ENCODE measurements around the gene RERE. TPM values are rescaled to one million over a fixed set of nuclear protein-coding genes. Genes with fewer than 3 reads are reported as not detected.
"Not testable (repeated sequence)": the region's sequence is repeated elsewhere in the genome, so short reads cannot be mapped to it uniquely, and the experiment has no call there.

Gene RERE
- total and polyA plus RNA-seq, 2 experiments from 2014 or later: 148 to 170 TPM

DNA sequence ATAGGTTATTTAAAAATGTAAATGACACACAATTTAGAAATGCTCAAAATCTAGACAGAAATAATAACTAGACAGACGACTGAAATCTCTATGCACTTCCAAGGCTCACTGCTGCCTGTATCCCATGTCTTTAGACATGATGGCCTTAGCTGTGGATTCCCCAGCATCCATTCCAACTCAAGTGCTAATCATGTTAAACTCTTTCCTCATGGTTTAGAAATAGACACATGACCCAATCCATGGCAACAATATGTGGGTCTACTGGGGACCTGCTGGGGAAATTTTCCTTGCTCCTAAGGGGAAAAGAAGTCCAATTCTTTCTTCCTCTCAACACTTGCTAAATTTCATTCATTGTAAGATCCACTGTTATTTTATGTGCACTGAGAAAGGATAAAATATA lies 311.0 kb downstream of the RERE start (continued):
- TF ChIP-seq, protein P1, sequence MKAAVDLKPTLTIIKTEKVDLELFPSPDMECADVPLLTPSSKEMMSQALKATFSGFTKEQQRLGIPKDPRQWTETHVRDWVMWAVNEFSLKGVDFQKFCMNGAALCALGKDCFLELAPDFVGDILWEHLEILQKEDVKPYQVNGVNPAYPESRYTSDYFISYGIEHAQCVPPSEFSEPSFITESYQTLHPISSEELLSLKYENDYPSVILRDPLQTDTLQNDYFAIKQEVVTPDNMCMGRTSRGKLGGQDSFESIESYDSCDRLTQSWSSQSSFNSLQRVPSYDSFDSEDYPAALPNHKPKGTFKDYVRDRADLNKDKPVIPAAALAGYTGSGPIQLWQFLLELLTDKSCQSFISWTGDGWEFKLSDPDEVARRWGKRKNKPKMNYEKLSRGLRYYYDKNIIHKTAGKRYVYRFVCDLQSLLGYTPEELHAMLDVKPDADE (IDR thresholded peaks at IDR 0.05): no peak
- TF ChIP-seq ZNF331 (CRISPR knock-in tag; IDR thresholded peaks at IDR 0.05; ENCODE audit: low read depth) (no peak), JUNB (IDR thresholded peaks at IDR 0.05; ENCODE audit: unreplicated experiment) (no peak), STAT1 (IDR thresholded peaks at IDR 0.05; ENCODE audit: unreplicated experiment) (no peak), EZH2 (IDR thresholded peaks at IDR 0.05; ENCODE audit: low read depth, unreplicated experiment) (no peak), EZH2phosphoT487 (IDR thresholded peaks at IDR 0.05; ENCODE audit: unreplicated experiment) (no peak), ZNF114 (CRISPR knock-in tag; IDR thresholded peaks at IDR 0.05) (no peak), NANOG (IDR thresholded peaks at IDR 0.05; ENCODE audit: borderline replicate concordance) (no peak), POLR2AphosphoS5 (IDR thresholded peaks at IDR 0.05; ENCODE audit: low read depth) (no peak), CREB1 (CRISPR knock-in tag; IDR thresholded peaks at IDR 0.05; ENCODE audit: low read depth) (no peak)
- TF ChIP-seq, protein P2, sequence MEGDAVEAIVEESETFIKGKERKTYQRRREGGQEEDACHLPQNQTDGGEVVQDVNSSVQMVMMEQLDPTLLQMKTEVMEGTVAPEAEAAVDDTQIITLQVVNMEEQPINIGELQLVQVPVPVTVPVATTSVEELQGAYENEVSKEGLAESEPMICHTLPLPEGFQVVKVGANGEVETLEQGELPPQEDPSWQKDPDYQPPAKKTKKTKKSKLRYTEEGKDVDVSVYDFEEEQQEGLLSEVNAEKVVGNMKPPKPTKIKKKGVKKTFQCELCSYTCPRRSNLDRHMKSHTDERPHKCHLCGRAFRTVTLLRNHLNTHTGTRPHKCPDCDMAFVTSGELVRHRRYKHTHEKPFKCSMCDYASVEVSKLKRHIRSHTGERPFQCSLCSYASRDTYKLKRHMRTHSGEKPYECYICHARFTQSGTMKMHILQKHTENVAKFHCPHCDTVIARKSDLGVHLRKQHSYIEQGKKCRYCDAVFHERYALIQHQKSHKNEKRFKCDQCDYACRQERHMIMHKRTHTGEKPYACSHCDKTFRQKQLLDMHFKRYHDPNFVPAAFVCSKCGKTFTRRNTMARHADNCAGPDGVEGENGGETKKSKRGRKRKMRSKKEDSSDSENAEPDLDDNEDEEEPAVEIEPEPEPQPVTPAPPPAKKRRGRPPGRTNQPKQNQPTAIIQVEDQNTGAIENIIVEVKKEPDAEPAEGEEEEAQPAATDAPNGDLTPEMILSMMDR (conservative IDR thresholded peaks at IDR 0.05; ENCODE audit: low read depth in 2 of 2): no peak

DNA sequence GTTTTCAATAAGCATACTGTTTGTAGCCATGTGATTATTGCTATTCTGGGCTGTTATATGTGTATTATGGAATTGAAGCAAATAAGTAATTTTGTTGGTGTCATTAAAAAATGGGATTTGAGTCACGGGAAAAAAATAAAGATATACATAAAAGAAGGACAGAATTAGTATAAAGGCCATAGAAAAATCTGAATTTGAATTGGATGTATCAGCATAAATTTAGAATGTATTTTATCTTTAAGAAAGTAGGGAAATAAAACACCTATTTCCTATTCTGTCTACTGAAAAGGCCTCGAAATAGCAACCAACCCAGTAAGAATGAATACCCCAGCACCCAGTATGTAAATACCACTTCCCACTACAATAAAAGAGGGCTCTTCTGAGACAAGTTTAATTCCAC lies 313.6 kb downstream of the RERE start:
- peaks cover 6% of the 10 kb centered on the region for H3K27me3 Mint-ChIP-seq (ENCODE audit: insufficient read depth, low read depth, poor library complexity)
- H3K36me3 ChIP-seq (ENCODE audit: insufficient read depth): peaks cover 11% of the 10 kb centered on the region

DNA sequence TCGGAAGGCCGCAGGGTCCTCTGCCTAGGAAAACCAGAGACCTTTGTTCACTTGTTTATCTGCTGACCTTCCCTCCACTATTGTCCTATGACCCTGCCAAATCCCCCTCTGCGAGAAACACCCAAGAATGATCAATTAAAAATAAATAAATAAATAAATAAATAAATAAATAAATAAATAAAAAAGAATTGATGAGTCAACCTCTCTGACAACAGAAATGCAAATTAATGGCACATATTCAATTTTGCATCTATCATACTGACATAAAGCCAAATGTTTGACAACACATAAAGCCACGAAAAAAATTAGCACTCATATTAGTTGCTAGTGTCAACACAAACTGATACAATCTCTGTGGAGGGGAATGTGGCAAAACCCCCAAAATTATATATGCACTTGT lies 314.5 kb downstream of the RERE start:
- not testable (repeated sequence) for H3K4me3 Mint-ChIP-seq; H3K36me3 ChIP-seq (ENCODE audit: insufficient read depth); H3K4me1 ChIP-seq (ENCODE audit: insufficient read depth); H3K4me2 ChIP-seq; H3K27ac Mint-ChIP-seq; H2AFZ ChIP-seq; H3K79me2 ChIP-seq (replicated peaks; ENCODE audit: insufficient read depth); H3F3A ChIP-seq (replicated peaks; ENCODE audit: low read depth); ATAC-seq; DNase-seq (ENCODE audit: low spot score); H3K27me3 Mint-ChIP-seq (ENCODE audit: insufficient read depth, low read depth, poor library complexity); H3K4me1 Mint-ChIP-seq; H4K20me1 ChIP-seq (replicated peaks; ENCODE audit: insufficient read depth); H3K4me3 ChIP-seq; H3K9me2 ChIP-seq (ENCODE audit: insufficient read depth); H3K27me3 ChIP-seq (ENCODE audit: insufficient read depth)
- 0 out of 2 replicates have a peak overlapping the region, but pooled peaks have one; percentile 14 for H3K27ac ChIP-seq (ENCODE audit: low read depth)
- H3K9me3 Mint-ChIP-seq: peaks cover 19% of the 10 kb centered on the region
- H3K36me3 Mint-ChIP-seq (ENCODE audit: low read depth): peaks cover 51% of the 10 kb centered on the region

More for the DNA sequence above, 313.6 kb downstream of the RERE start:
- Histone ChIP-seq H2AFZ (no peak overlapping the region), H3K4me3 (no peak overlapping the region), H3F3A (replicated peaks; ENCODE audit: low read depth) (peaks cover 4% of the 10 kb centered on the region; the same call in 1 of the 2 replicates), H3K27ac (ENCODE audit: low read depth) (no peak overlapping the region), H3K27me3 (ENCODE audit: insufficient read depth) (no peaks in the 10 kb centered on the region), H3K9me2 (ENCODE audit: insufficient read depth) (no peaks in the 10 kb centered on the region), H3K4me1 (ENCODE audit: insufficient read depth) (peaks cover 9% of the 10 kb centered on the region; the same call in 1 of the 2 replicates), H3K79me2 (replicated peaks; ENCODE audit: insufficient read depth) (peaks cover 7% of the 10 kb centered on the region; the same call in 1 of the 2 replicates), H3K4me2 (no peak overlapping the region), H4K20me1 (replicated peaks; ENCODE audit: insufficient read depth) (no peaks in the 10 kb centered on the region)
- peaks cover 50% of the 10 kb centered on the region for H3K36me3 Mint-ChIP-seq (ENCODE audit: low read depth)
- no peak overlapping the region for H3K27ac Mint-ChIP-seq
- ATAC-seq (no peak), DNase-seq (ENCODE audit: low spot score) (no peak)
- TF ChIP-seq JUNB (IDR thresholded peaks at IDR 0.05; ENCODE audit: unreplicated experiment) (no peak), NANOG (IDR thresholded peaks at IDR 0.05; ENCODE audit: borderline replicate concordance) (no peak), ZNF114 (CRISPR knock-in tag; IDR thresholded peaks at IDR 0.05) (no peak), CREB1 (CRISPR knock-in tag; IDR thresholded peaks at IDR 0.05; ENCODE audit: low read depth) (no peak)
- no peak overlapping the region for H3K4me3 Mint-ChIP-seq
- peaks cover 9% of the 10 kb centered on the region for H3K4me1 Mint-ChIP-seq
- peaks cover 19% of the 10 kb centered on the region for H3K9me3 Mint-ChIP-seq
